ENCODE measurements around the gene B2M. TPM values are rescaled to one million over a fixed set of nuclear protein-coding genes. Genes with fewer than 3 reads are reported as not detected.
"Not testable (repeated sequence)": the region's sequence is repeated elsewhere in the genome, so short reads cannot be mapped to it uniquely, and the experiment has no call there.

B2M gene
- total RNA-seq, 1 donor from 2014 or later: 21.5 TPM

DNA sequence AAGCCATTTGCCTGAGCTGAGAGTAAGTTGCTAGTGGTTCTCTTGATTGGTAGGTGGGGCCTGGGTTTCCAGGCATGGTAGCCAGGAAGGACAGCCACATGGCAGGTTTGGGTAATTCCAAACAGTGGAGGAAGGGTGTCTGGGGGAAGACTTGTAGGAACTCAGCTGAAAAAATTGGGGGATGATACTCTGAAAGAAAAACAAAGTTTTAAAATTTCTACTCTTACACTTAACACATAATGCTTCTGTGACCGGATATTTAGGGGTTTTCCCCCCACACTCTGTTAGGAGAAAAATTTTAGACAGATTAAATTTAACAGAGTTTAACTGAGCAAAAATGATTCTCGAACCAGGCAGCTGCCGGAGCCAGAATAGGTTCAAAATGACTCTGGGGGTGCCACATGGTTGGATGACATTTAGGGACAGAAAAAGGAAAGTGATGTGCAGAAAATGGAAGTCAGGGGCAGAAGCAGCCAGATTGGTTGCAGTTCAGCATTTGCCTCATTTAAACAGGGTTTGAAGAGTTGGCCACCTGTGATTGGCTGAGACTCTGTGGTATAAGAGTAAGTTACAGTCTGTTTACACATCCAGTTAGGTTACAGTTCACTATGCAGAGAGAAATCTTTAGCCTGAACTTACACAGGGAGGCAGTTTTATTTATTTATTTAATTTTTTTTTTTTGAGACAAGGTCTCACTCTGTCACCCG, 8.1 kb downstream of the B2M start:
- Mint-ChIP-seq H3K36me3 (ENCODE audit: unreplicated experiment) (no peaks in the 10 kb centered on the region), H3K4me3 (ENCODE audit: unreplicated experiment) (no peak overlapping the region), H3K27me3 (ENCODE audit: unreplicated experiment) (no peaks in the 10 kb centered on the region), H3K4me1 (ENCODE audit: low read depth, unreplicated experiment) (no peaks in the 10 kb centered on the region), H3K9me3 (ENCODE audit: unreplicated experiment) (no peaks in the 10 kb centered on the region), H3K27ac (ENCODE audit: unreplicated experiment) (no peak overlapping the region)
- no peak for TF ChIP-seq CTCF (IDR thresholded peaks at IDR 0.05; ENCODE audit: partially characterized antibody, unreplicated experiment)
- DNase-seq: no peak

DNA sequence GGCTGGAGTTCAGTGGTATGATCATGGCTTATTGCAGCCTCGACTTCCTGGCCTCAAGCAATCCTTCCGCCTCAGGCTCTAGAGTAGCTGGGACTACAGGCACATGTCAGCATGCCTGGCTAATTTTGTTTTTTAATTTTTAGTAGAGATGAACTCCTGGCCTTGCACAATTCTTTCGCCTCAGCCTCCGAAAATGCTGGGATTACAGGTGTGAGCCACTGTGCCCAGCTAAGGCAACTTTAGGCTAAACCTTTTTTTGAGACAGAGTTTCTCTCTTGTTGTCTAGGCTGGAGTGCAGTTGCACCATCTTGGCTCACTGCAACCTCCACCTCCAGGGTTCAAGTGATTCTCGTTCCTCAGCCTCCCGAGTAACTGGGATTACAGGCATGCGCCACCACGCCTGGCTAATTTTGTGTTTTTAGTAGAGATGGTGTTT, 8.7 kb downstream of the B2M start:
- H3K27ac Mint-ChIP-seq (ENCODE audit: unreplicated experiment); H3K27me3 Mint-ChIP-seq (ENCODE audit: unreplicated experiment); H3K9me3 Mint-ChIP-seq (ENCODE audit: unreplicated experiment); H3K4me1 Mint-ChIP-seq (ENCODE audit: low read depth, unreplicated experiment); H3K36me3 Mint-ChIP-seq (ENCODE audit: unreplicated experiment); H3K4me3 Mint-ChIP-seq (ENCODE audit: unreplicated experiment); DNase-seq: not testable (repeated sequence)

DNA sequence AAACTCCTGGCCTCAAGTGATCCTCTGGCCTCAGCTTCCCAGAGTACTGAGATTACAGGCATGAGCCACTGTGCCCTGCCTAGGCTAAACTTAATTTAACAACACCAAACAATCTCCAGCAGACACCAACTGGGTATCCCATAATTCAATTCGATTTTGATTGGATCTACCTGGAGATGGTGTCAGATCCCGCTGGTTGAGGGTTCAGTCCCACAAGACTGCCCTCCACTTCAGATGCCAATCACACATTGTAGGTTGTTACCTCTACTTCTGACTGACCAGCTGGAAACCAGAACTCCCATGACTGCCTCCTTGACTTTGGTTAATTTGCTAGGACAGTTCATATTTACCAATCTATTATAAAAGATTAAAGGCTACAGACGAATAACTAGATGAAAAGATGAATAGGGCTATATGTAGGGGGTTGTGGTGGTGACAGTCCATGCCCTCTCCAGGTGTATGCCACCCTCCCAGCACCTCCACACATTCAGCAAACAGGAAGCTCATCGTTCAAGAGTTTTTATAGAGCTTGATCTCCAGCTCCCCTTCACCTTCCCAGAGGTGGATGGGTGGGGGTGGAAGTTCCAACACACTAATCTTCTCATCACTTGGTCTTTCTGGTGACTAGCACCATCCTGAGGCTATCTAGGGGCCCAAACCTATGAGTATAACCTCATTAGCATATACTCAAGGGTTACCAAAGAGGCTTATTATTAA, 9.3 kb downstream of the B2M start:
- Mint-ChIP-seq H3K27me3 (ENCODE audit: unreplicated experiment) (no peaks in the 10 kb centered on the region), H3K4me1 (ENCODE audit: low read depth, unreplicated experiment) (no peaks in the 10 kb centered on the region)

GRCh38 chr15:44722011-44722410, 10.7 kb downstream of the B2M start:
- peaks cover 2% of the 10 kb centered on the region for H3K9me3 Mint-ChIP-seq (ENCODE audit: unreplicated experiment)
- H3K27ac Mint-ChIP-seq (ENCODE audit: unreplicated experiment): no peak overlapping the region
- no peaks in the 10 kb centered on the region for H3K27me3 Mint-ChIP-seq (ENCODE audit: unreplicated experiment)
- TF ChIP-seq CTCF (IDR thresholded peaks at IDR 0.05; ENCODE audit: partially characterized antibody, unreplicated experiment): no peak
- DNase-seq: no peak
- H3K36me3 Mint-ChIP-seq (ENCODE audit: unreplicated experiment): no peaks in the 10 kb centered on the region
- no peaks in the 10 kb centered on the region for H3K4me1 Mint-ChIP-seq (ENCODE audit: low read depth, unreplicated experiment)
- no peak overlapping the region for H3K4me3 Mint-ChIP-seq (ENCODE audit: unreplicated experiment)

More for the DNA sequence above, 9.3 kb downstream of the B2M start:
- no peak for DNase-seq
- H3K4me3 Mint-ChIP-seq (ENCODE audit: unreplicated experiment): no peak overlapping the region
- TF ChIP-seq CTCF (IDR thresholded peaks at IDR 0.05; ENCODE audit: partially characterized antibody, unreplicated experiment): no peak
- no peaks in the 10 kb centered on the region for H3K9me3 Mint-ChIP-seq (ENCODE audit: unreplicated experiment)
- no peaks in the 10 kb centered on the region for H3K36me3 Mint-ChIP-seq (ENCODE audit: unreplicated experiment)
- H3K27ac Mint-ChIP-seq (ENCODE audit: unreplicated experiment): no peak overlapping the region

GRCh38 chr15:44726136-44726535, 14.8 kb downstream of the B2M start:
- peaks cover 4% of the 10 kb centered on the region for H3K27me3 Mint-ChIP-seq (ENCODE audit: unreplicated experiment)
- H3K4me3 Mint-ChIP-seq (ENCODE audit: unreplicated experiment): no peak overlapping the region

More at GRCh38 chr15:44726136-44726535, 14.8 kb downstream of the B2M start:
- H3K27ac Mint-ChIP-seq (ENCODE audit: unreplicated experiment): no peak overlapping the region
- no peak for TF ChIP-seq CTCF (IDR thresholded peaks at IDR 0.05; ENCODE audit: partially characterized antibody, unreplicated experiment)
- H3K9me3 Mint-ChIP-seq (ENCODE audit: unreplicated experiment): peaks cover 5% of the 10 kb centered on the region
- no peaks in the 10 kb centered on the region for H3K36me3 Mint-ChIP-seq (ENCODE audit: unreplicated experiment)
- no peak for DNase-seq
- no peaks in the 10 kb centered on the region for H3K4me1 Mint-ChIP-seq (ENCODE audit: low read depth, unreplicated experiment)

All from glutamatergic neuron (in vitro differentiated cells).